GM18498 (cell line): ENCODE measurements around the gene PLSCR4.
"Not testable (repeated sequence)": the region's sequence is repeated elsewhere in the genome, so short reads cannot be mapped to it uniquely, and the experiment has no call there.

Source experiments
- ATAC-seq: cut with Tn5 transposase; IDR thresholded peaks from one replicate; pipeline ENCODE4 v1.9.1; 2021; ENCODE audit warnings: mild to moderate bottlenecking, moderate library complexity; ENCODE audit not compliant: unreplicated experiment

PLSCR4 gene

DNA sequence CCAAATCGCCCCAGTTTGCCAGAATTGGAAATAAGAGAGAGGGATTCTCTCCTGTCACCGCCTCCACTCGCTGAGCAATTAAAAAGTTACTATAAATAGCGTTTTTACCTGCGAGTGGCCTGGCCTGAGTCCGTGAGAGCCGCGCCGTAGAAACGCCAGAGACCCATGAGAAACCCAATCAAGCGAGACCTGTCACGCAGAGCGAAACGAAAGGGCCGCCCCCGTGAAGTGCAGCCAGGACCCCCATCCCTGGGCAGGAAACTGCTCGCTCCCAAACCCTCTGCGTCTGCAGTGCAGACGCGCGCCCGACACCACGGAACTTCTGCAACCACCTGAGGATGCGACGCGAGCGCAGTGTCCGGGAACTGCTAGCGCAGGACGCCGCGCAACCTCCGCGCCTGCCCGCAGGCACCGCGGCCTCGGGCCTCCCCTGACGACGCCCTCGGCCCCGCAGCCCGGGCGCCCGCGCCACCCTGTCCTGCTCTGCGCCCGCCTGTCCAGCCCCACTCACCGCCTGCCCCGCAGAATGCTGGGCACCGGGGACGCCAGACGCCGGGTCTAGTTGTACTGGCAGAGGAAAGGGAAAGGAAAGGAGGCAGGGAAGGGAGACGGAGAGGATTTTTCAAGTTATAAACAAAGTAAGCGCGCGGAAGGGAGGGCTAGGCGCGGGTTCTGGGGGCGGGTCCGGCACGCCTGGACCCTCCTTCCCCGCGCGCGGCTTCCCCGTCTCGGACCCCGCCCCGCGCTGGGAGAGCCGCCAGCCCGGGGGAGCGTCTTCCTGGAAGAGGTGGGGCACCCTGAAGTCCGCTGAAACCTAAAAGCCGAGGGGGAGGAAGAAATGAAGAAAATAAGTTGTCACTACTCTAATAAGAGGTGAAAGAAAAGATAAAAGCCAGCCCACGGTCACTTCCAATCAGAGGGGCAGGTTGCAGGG lies at the start of gene PLSCR4:
Gene PLSCR4, minus strand, starts transcription at position 657 of the 934 bp plus-strand sequence. CDS start 29,034 bp downstream, outside the sequence.
- peak; percentile 77 for ATAC-seq

DNA sequence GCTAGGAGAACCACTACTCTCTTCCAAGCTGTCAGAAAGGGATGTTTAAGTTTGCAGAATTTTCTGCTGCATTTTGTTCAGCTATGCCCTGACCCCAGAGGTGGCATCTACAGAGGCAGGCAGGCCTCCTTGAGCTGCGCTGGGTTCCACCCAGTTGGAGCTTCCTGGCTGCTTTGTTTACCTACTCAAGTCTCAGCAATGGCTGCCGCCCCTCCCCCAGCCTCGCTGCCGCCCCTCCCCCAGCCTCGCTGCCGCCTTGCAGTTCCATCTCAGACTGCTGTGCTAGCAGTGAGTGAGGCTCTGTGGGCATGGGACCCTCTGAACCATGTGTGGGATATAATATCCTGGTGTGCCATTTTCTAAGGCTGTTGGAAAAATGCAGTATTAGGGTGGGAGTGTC lies 42.5 kb upstream of the PLSCR4 start:
- not testable (repeated sequence) for ATAC-seq

- ATAC-seq, result no peak
Measured at GRCh38 chr3:146283781-146284445, 33.0 kb upstream of the PLSCR4 start.

GRCh38 chr3:146280864-146281263 lies 30.0 kb upstream of the PLSCR4 start:
- ATAC-seq, result no peak

DNA sequence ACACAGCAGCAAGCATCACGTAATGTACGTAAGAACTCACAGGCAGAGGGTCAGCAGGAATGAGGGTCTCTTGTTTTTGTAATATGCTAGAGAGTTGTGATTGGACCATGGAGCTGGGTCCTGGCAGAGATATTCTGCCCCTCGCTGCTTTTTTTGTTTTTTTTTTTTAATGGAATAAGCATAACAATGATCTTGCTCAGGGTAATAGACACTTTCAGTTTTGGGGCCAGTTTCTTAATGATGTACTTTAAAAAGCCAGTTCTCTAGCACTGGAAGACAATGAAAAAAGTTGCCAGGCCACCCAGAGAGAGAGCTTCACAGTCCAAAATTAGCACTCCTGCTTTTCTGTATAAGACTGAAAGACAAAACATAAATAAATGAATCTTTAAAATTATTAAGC lies 29.0 kb upstream of the PLSCR4 start:
- no peak for ATAC-seq

GRCh38 chr3:146279013-146279412 lies 28.1 kb upstream of the PLSCR4 start:
- ATAC-seq, result no peak

- ATAC-seq, result no peak
Measured at GRCh38 chr3:146277953-146278631, 27.2 kb upstream of the PLSCR4 start.

GRCh38 chr3:146275476-146275875 lies 24.6 kb upstream of the PLSCR4 start:
- ATAC-seq, result no peak

DNA sequence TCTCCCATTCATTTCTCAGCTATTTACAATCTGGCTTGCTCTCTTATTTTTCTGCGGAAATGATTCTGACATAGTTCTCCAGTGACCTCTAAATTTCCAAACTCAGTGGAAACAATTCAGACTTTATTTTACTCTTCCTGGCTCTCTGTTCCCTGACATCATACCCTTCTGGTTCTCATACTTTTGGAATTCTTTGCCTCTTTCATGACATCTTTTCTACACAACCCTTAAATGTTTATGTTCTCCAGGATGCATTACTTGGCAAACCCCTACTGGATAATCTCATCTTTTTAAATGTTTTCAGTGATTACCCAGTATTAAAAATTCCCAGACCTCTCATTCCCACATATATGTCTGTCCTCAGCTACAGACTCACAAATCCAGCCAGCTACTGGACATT lies 23.9 kb upstream of the PLSCR4 start:
- ATAC-seq, result no peak

GRCh38 chr3:146273721-146274407 lies 23.0 kb upstream of the PLSCR4 start:
- ATAC-seq, result no peak

GRCh38 chr3:146271180-146271579 lies 20.3 kb upstream of the PLSCR4 start:
- ATAC-seq, result no peak

DNA sequence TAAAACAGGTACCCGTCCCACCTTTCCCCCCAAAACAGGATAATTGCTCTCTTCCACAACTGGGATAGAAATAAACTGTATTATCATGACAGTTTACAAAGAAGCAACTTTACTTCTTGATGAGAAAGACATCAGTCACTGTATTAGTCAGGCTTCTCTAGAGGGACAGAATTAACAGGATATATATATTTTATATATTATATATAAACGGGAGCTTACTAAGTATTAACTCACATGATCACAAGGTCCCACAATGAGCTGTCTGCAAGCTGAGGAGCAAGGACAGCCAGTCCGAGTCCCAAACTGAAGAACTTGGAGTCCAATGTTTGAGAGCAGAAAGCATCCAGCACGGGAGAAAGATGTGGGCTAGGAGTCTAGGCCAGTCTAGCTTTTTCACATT lies 18.4 kb upstream of the PLSCR4 start:
- no peak for ATAC-seq

DNA sequence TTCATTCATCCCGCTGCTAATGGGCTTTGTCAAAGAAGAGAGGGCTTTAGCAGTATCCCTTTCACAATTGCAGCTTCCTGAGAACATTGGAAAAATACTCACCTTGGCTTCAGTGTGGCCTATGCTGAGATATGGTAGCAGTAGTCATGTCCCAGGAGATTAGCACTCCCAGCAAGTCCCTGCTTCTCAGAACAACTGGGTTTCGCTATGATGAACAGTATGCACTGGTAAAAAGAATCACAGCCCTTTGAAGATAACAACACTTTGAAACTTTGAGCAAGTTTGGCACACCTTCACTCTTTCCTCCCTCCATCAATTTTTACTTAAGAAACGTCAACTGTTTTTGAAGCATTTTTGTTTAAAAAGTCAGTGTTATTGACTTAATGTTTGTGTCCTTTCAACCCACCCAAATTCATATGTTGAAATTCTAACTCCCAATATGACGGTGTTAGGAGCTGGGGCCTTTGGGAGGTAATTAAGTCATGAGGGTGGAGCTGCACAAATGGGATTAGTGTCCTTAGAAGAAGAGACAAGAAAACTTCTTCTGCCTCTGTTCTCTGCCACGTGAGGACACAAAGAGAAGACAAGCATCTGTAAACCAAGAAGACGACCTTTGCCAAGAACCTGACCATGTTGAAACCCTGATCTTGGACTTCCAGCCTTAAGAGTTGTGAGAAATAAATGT lies 17.8 kb upstream of the PLSCR4 start:
- no peak for ATAC-seq

GRCh38 chr3:146265720-146266119 lies 14.8 kb upstream of the PLSCR4 start:
- no peak for ATAC-seq

DNA sequence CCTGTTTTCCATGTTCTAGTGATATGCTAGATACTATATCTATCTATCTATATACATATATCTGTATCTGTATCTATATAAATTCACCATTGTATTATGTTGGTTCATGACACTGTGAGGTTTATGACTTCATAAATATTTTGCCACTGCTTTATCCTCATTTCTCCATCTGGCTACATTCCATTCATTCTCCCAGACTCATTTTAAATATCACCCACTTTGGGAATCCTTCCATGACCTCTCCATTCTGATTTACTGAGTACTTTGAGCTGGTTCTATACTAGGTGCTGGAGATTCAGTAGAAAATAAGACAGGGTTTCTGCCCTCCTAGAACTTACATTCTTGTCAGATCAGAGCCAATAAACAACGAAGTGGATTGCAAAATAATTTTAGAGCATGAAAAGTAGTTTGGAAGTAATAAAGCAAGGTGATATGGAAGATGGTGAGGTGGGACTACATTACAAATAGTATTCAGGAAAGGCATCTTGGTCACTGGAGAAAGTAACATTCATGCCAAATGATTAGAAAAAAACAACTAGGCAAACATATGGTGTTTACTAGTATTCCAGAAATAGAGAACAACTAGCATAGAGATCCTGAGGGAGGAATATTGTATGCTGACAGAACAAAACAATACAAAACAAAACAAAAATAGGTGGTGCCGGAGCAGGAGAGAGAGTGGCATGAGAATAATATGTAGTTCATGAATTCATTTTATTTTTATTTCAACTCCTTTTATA lies 11.6 kb upstream of the PLSCR4 start:
- no peak for ATAC-seq

- ATAC-seq, result no peak
Measured at GRCh38 chr3:146259880-146260589, 9.1 kb upstream of the PLSCR4 start.

DNA sequence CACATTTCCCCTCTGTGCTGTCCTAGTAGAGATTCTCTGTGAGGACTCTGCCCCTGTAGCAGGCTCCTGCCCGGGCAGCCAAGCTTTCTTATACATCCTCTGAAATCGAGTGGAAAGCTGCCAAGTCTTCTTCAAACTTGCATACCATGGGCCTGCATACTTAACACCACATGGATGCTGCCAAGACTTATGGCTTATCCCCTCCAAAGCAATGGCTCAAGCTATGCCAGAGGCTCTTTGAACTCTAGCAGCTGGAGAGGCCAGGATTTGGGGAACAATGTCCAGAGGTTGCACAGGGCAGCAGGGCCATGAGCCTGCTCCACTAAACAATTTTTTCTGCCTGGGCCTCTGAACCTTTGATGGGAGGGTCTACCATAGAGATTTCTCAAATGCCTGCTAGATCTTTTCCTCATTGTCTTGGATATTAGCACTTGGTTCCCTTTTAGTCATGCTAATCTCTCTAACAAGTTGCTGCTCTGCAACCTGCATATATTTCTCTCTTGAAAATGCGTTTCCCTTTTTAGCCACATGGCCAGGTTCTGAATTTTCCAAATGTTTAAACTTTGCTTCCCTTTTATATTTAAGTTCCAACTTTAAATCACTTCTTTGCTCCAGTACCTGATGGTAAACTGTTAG lies 6.1 kb upstream of the PLSCR4 start:
- ATAC-seq, result no peak

DNA sequence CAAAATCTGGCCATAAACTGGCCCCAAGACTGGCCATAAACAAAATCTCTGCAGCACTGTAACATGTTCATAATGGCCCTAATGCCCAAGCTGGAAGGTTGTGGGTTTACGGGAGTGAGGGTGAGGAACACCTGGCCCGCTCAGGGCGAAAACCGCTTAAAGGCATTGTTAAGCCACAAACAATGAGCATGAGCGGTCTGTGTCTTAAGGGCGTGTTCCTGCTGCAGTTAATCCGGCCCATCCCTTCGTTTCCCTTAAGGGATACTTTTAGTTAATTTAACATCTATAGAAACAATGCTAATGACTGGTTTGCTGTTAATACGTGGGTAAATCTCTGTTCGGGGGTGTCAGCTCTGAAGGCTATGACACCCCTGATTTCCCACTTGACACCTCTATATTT lies 1.5 kb upstream of the PLSCR4 start:
- not testable (repeated sequence) for ATAC-seq

DNA sequence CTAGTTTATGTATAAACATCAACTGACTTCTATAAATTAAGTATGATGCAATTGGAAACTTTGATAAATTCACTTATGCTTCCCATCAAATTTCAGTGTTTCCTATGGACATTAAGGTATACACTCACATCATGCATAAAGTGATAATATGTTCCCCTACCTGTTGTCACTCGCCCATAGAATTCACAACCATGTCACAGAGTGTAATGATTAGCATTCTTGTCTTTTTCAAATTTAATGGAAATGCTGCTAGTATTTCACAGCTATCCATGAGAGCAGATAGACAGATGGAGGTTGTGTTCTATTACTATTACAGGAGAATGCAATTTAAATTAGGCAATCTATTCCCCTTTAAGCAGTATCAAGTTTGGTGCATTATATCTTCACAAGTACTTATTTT lies 984 bp downstream of the PLSCR4 start:
- no peak for ATAC-seq
